Liver (tissue), 9 donors: ENCODE measurements around the gene ITGB3. TPM values are rescaled to one million over a fixed set of nuclear protein-coding genes. Genes with fewer than 3 reads are reported as not detected.

Experiments used
- DNase-seq: peaks from one replicate; pipeline ENCODE4 v3.0.0-alpha.2; 2017; ENCODE audit warnings: low spot score
- H3K27ac ChIP-seq, 2 donors: one replicate each; pipeline ENCODE4 v1.7.0; 2013; ENCODE audit warnings: inconsistent platforms in 2 of 2, low read length in 2 of 2, control low read depth in 1 of 2, low read depth in 1 of 2, mild to moderate bottlenecking in 1 of 2
- H3K27me3 ChIP-seq, 4 donors: one replicate each; pipeline versions ENCODE4 v1.6.1 to v1.7.0; 2013; ENCODE audit warnings: low read length in 3 of 4, inconsistent platforms in 1 of 4, mild to moderate bottlenecking in 1 of 4, moderate library complexity in 1 of 4; ENCODE audit not compliant: control insufficient read depth in 4 of 4, insufficient read depth in 4 of 4
- H3K36me3 ChIP-seq, 4 donors: one replicate each; pipeline versions ENCODE4 v1.6.1 to v1.7.0; 2013; ENCODE audit warnings: low read length in 3 of 4, mild to moderate bottlenecking in 3 of 4, low read depth in 1 of 4, moderate library complexity in 1 of 4; ENCODE audit not compliant: control insufficient read depth in 4 of 4, insufficient read depth in 3 of 4
- H3K4me1 ChIP-seq, 4 donors: one replicate each; pipeline versions ENCODE4 v1.6.1 to v1.7.0; 2013; ENCODE audit warnings: low read length in 3 of 4, mild to moderate bottlenecking in 3 of 4, moderate library complexity in 1 of 4; ENCODE audit not compliant: control insufficient read depth in 4 of 4, insufficient read depth in 4 of 4
- H3K4me3 ChIP-seq, 3 donors: one replicate each; pipeline versions ENCODE4 v1.6.1 to v1.7.0; 2013; ENCODE audit warnings: low read length in 3 of 3, control low read depth in 1 of 3, low read depth in 1 of 3, mild to moderate bottlenecking in 1 of 3
- H3K9ac ChIP-seq, 2 donors: one replicate each; pipeline ENCODE4 v1.7.0; 2013; ENCODE audit warnings: low read length in 2 of 2, mild to moderate bottlenecking in 2 of 2, moderate library complexity in 2 of 2, control low read depth in 1 of 2, low read depth in 1 of 2
- H3K9me3 ChIP-seq, 4 donors: one replicate each; pipeline versions ENCODE4 v1.6.1 to v1.7.0; 2013; ENCODE audit warnings: low read length in 3 of 4; ENCODE audit not compliant: control insufficient read depth in 4 of 4
- ATF3 ChIP-seq: IDR thresholded peaks from 2 replicates; pipeline ENCODE4 v1.6.1; 2016; ENCODE audit warnings: antibody characterized with exemption
- CTCF ChIP-seq: fragments of 150-350 bp; IDR thresholded peaks from 2 replicates; pipeline ENCODE4 v1.5.1; 2017; ENCODE audit warnings: improper control_type of control experiment, low read depth, low read length; ENCODE audit not compliant: missing input control
- EGR1 ChIP-seq, 2 donors: IDR thresholded peaks; 2 replicates each; pipeline ENCODE4 v1.6.1; 2016 to 2018; ENCODE audit warnings: antibody characterized with exemption in 2 of 2, low read depth in 2 of 2
- FOXA1 ChIP-seq: IDR thresholded peaks from 2 replicates; pipeline ENCODE4 v1.6.1; 2016; ENCODE audit warnings: antibody characterized with exemption
- FOXA2 ChIP-seq: IDR thresholded peaks from 2 replicates; pipeline ENCODE4 v1.6.1; 2016; ENCODE audit warnings: antibody characterized with exemption
- GABPA ChIP-seq, 2 donors: IDR thresholded peaks in 1 of 2; conservative IDR thresholded peaks in 1 of 2; 2 replicates each; pipeline ENCODE4 v1.6.1; 2016; ENCODE audit warnings: antibody characterized with exemption in 2 of 2, mild to moderate bottlenecking in 1 of 2, moderate library complexity in 1 of 2
- HNF4A ChIP-seq, 2 donors: conservative IDR thresholded peaks; 2 replicates each; pipeline ENCODE4 v1.6.1; 2016; ENCODE audit warnings: antibody characterized with exemption in 2 of 2, mild to moderate bottlenecking in 2 of 2
- HNF4G ChIP-seq: IDR thresholded peaks from 2 replicates; pipeline ENCODE4 v1.6.1; 2016; ENCODE audit warnings: antibody characterized with exemption
- JUND ChIP-seq, 2 donors: IDR thresholded peaks; 2 replicates each; pipeline ENCODE4 v1.6.1; 2016; ENCODE audit warnings: antibody characterized with exemption in 2 of 2
- MAX ChIP-seq: IDR thresholded peaks from 2 replicates; pipeline ENCODE4 v1.6.1; 2016; ENCODE audit warnings: antibody characterized with exemption
- NR2F2 ChIP-seq: IDR thresholded peaks from 2 replicates; pipeline ENCODE4 v1.6.1; 2016; ENCODE audit warnings: antibody characterized with exemption
- RAD21 ChIP-seq, 2 donors: IDR thresholded peaks; 2 replicates each; pipeline ENCODE4 v1.6.1; 2016; ENCODE audit warnings: antibody characterized with exemption in 2 of 2, mild to moderate bottlenecking in 2 of 2
- REST ChIP-seq: IDR thresholded peaks from 2 replicates; pipeline ENCODE4 v1.6.1; 2016; ENCODE audit warnings: antibody characterized with exemption, mild to moderate bottlenecking
- RXRA ChIP-seq, 2 donors: IDR thresholded peaks; 2 replicates each; pipeline ENCODE4 v1.6.1; 2017 to 2018; ENCODE audit warnings: antibody characterized with exemption in 2 of 2, mild to moderate bottlenecking in 1 of 2
- SP1 ChIP-seq: IDR thresholded peaks from 2 replicates; pipeline ENCODE4 v1.6.1; 2018; ENCODE audit warnings: antibody characterized with exemption, mild to moderate bottlenecking
- TAF1 ChIP-seq: conservative IDR thresholded peaks from 2 replicates; pipeline ENCODE4 v1.6.1; 2016; ENCODE audit warnings: antibody characterized with exemption, mild to moderate bottlenecking
- YY1 ChIP-seq: IDR thresholded peaks from 2 replicates; pipeline ENCODE4 v1.6.1; 2016; ENCODE audit warnings: antibody characterized with exemption, mild to moderate bottlenecking
- ZBTB33 ChIP-seq: IDR thresholded peaks from 2 replicates; pipeline ENCODE4 v1.6.1; 2016; ENCODE audit warnings: antibody characterized with exemption
- WGBS: extraction: QIAGEN DNeasy Blood & Tissue Kit; methylation state at CpG from one replicate; pipeline ENCODE4 v1.1.7; 2013; 5-methylcytosine and 5-hydroxymethylcytosine counted together
- polyA plus RNA-seq, 2 donors: library from polyadenylated mRNA; stranded (reverse) in 1 of 2; unstranded in 1 of 2; fragments of 200-250 nt in 1 of 2; fragments of >200 nt in 1 of 2; fragmentation: Nextera tagmentation in 1 of 2; extraction: Ambion mirVana in 1 of 2; gene quantifications; one replicate each; pipeline versions ENCODE4 v1.2.1 to v1.2.3, GENCODE V29; 2013 to 2015
- total RNA-seq, 2 donors: library from RNA; depleted of rRNA; stranded (reverse); fragments of >200 nt; gene quantifications; one replicate each; pipeline ENCODE4 v1.2.3, GENCODE V29; 2014
- donor health status: healthy.
- donor health status: healthy.
- donor health status: healthy.
- donor health status: healthy.
- donor health status: healthy.

Gene ITGB3
- total and polyA plus RNA-seq, 4 donors = 0.47 to 33.4 (median 3.8) TPM

GRCh38 chr17:47266782-47267181 lies 13.2 kb downstream of the ITGB3 start:
- H3K4me1 ChIP-seq = peaks cover 14 to 26% (median 21%) of the 10 kb centered on the region in 4 donors
- no peak overlapping the region for H3K9ac ChIP-seq
- WGBS = 64% methylated on average over 6 of the region's 6 CpGs
- no peaks in the 10 kb centered on the region for H3K9me3 ChIP-seq
- peak overlapping the region in 1 of 2 donors; percentile 29 for H3K27ac ChIP-seq
- no peak overlapping the region for H3K4me3 ChIP-seq
- no peaks in the 10 kb centered on the region for H3K36me3 ChIP-seq
- no peak for TF ChIP-seq YY1
- no peak for TF ChIP-seq FOXA2
- no peak for TF ChIP-seq HNF4G
- no peak for TF ChIP-seq TAF1
- no peak for TF ChIP-seq FOXA1
- TF ChIP-seq JUND (IDR thresholded peaks at IDR 0.05) = no peak
- TF ChIP-seq ATF3 = no peak
- TF ChIP-seq GABPA (IDR thresholded peaks at IDR 0.05 in 1 of 2, conservative IDR thresholded peaks at IDR 0.05 in 1 of 2) = no peak
- no peak for TF ChIP-seq SP1
- TF ChIP-seq RXRA (IDR thresholded peaks at IDR 0.05) = no peak
- no peak for TF ChIP-seq CTCF
- TF ChIP-seq NR2F2 = no peak
- no peak for TF ChIP-seq ZBTB33
- TF ChIP-seq REST = no peak
- TF ChIP-seq HNF4A (conservative IDR thresholded peaks at IDR 0.05) = no peak
- no peak for TF ChIP-seq RAD21 (IDR thresholded peaks at IDR 0.05)
- no peak for TF ChIP-seq EGR1 (IDR thresholded peaks at IDR 0.05; ENCODE audit: low read depth in 2 of 2)
- no peak for DNase-seq
- no peaks in the 10 kb centered on the region for H3K27me3 ChIP-seq

GRCh38 chr17:47267354-47267828 lies 13.8 kb downstream of the ITGB3 start:
- DNase-seq = no peak
- no peaks in the 10 kb centered on the region for H3K36me3 ChIP-seq
- no peaks in the 10 kb centered on the region for H3K9me3 ChIP-seq
- no peak overlapping the region for H3K9ac ChIP-seq
- H3K27ac ChIP-seq = peak overlapping the region; percentile 29 to 57
- H3K4me1 ChIP-seq = peaks cover 14 to 26% (median 21%) of the 10 kb centered on the region in 4 donors
- WGBS = 22% methylated on average over 1 of the region's 1 CpG
- no peak overlapping the region for H3K4me3 ChIP-seq
- no peaks in the 10 kb centered on the region for H3K27me3 ChIP-seq
- TF ChIP-seq REST (peak; percentile 51), CTCF (no peak), JUND (IDR thresholded peaks at IDR 0.05) (peak in 1 of 2 donors; percentile 61), FOXA2 (peak; percentile 86), RXRA (IDR thresholded peaks at IDR 0.05) (peak; percentile 98), MAX (peak; percentile 27), SP1 (peak; percentile 72), ATF3 (no peak), YY1 (peak; percentile 87)
